GM18867 (cell line): ENCODE results near the gene PLCB1.

Source experiments
- ATAC-seq: cut with Tn5 transposase; IDR thresholded peaks from one replicate; pipeline ENCODE4 v1.9.1; 2021; ENCODE audit warnings: mild to moderate bottlenecking, moderate library complexity; ENCODE audit not compliant: unreplicated experiment

Gene PLCB1

GRCh38 chr20:8744228-8744844 lies 612.3 kb downstream of the PLCB1 start:
- no peak for ATAC-seq

GRCh38 chr20:8749101-8749500 lies 617.0 kb downstream of the PLCB1 start:
- no peak for ATAC-seq

DNA sequence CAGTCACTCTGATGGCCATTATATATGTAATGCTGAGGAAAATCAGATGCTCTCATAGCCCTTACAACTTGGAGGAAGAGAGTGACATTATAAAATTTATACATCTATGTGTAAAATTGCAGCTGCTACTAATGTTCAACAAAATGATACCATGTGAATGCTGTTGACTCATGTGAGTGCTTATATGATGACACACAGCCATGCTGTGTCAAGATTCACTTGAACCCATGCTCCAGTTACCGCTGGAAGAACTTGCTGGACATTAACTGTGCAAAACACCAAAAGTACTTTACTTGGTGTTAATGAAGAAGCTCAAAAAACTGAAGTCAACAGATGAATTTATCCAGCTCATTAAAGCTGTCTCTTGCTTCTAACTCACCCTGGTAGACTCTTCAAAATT lies 617.9 kb downstream of the PLCB1 start:
- ATAC-seq = no peak

DNA sequence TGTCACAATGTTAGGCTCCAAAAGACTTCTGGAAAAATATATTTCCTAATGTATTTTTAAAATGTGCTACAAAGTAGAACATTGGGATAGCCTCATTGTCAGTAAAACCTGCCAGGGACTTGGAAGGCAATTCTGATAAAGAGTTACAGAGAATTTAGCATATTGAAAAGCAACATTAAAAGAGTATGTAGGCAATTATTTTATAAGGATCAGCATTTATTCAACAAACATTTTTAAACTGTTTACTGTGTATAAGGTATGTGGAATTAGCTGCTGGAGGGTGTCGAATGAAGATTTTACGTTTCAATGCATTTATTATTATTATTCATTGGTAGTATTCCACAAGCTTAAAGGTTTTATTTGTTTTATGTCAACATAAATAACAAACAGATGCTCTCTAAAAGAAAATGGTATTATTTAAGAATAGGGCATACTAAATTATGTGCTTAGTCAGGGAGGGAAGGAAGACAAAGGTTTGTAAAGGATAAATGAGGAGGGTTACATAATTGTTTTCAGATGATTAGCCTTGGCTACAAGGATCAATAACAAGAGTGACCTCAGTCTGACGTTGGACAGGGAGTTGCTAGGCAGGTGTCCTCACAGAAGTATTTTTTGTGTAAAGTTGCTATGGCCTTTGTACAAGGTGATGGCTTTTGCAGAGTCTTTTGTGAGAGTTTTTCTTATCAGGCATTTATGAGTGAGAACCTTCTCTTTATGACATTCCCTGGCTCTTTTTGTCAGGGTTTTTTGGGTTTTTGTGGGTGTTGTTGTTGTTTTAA lies 623.5 kb downstream of the PLCB1 start:
- no peak for ATAC-seq

DNA sequence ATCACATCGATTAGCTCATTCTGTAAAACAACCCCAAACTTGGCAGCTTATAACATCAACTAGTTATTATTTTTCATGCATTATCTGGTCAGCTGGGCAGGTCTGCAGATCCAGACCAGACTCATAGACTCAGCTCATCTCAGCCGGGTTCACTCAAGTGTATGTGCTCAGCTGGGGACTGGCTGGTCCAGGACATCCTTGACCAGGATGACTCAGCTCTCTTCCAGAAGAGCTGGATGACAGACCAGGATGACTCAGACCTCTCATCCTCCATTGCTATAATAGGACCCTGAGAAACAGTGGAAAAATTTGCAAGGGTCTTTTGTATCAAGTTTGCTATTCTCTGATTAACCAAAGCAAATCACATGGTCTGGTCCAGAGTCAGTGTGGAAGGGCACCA lies 624.3 kb downstream of the PLCB1 start:
- ATAC-seq = no peak

GRCh38 chr20:8757146-8757545 lies 625.1 kb downstream of the PLCB1 start:
- ATAC-seq = peak; percentile 78

DNA sequence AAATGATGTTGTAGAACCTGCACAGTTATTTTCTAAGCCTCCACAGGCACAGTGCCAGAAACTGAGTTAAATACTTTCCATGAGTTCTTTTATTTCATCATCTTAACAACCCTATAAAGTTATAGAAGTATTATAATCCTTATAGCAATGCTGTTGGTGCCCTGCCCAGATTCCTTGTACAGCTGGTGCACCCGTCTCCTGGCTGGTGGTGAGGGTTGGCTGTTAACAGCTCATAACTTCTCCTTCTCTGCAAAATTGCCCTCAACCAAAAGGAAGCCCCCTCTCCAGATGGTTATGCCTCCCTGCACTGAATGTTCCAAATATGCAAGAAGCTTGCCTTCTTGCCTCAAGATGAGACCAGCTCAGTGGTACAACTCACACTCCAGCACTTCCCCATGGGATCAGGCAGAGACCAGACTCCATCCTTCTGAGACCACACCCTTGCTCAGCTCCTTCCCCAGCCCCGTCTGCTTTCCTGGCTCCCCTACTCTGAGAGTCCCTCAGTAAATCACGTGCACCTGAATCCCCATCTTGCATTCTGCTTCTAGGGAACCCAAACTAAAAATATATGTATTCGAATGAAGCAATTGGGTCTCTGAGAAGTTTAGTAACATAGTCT lies 632.4 kb downstream of the PLCB1 start:
- ATAC-seq = no peak

GRCh38 chr20:8766868-8767390 lies 634.9 kb downstream of the PLCB1 start:
- no peak for ATAC-seq

- ATAC-seq = no peak
These were observed 642.3 kb downstream of the PLCB1 start for GRCh38 chr20:8774412-8774811.

DNA sequence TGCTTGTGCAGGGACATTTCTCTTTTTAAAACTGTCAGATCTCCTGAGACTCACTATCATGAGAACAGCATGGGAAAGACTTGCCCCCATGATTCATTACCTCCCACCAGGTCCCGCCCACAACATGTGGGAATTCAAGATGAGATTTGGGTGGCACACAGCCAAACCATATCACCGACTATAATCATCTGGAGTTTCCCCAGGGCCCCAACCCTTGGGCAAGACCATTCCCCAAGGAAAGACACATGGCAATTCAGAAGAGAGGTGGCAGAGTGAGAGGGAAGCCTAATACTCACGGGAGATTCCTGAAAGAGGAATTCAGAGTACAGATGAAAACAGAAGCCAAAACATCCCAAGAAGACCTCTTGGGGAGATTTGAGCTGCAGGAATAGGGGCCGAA lies 645.8 kb downstream of the PLCB1 start:
- no peak for ATAC-seq

DNA sequence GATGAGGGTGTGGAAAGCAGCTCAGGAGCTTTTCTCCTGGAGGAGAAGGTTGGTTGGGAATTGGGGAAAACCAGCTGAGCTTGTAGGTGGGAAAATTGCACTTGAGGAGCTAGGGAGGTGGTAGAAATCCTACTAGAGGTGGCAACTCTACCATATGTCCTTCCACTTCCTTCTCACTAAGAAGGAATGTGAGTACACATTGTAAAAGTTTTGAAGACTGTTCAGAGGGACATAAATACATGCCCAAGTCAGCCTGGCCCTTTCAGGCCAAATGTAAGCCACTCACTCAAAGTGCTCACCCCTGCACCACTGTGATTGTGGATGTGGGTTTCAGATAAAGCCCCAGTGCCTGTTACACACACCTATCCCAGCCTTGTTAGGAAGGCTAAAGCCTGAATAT lies 646.3 kb downstream of the PLCB1 start:
- no peak for ATAC-seq

DNA sequence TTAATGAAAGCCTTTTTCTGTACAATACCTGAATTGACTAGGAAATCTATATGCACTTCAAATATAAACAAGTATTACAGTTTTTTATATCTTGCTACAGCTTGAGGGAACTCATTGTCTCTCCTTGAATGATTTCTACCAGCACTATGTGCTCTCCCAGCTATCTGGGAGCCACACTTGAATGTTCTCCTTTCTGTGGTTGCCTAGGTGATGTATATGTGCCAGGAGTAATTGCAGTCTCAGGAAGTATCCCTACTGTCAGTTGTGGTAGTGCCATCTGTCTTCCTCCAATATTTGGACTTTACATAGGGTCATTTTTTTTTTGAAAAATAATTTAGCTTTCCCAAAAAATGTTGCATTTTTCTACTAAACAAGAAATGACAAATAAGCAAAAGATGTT lies 648.8 kb downstream of the PLCB1 start:
- no peak for ATAC-seq

DNA sequence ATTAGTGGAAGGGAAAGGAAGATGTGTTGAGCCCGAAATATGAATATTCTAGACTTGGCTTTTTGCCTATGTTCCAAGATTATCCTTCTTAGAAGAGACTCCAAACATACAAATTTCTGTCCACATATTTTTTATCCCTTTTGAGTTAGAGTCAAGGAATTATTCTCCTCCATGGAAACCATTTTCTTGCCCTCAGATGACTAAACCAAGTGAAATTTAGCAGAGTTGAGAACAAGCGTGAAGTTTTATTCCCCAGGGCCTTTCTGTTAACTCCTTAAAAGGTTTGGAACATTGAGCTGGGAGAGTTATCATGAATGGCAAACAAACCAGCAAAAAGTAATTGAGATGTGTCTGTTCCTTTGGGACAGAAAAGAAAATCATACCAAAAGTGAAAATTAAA lies 650.7 kb downstream of the PLCB1 start:
- no peak for ATAC-seq

DNA sequence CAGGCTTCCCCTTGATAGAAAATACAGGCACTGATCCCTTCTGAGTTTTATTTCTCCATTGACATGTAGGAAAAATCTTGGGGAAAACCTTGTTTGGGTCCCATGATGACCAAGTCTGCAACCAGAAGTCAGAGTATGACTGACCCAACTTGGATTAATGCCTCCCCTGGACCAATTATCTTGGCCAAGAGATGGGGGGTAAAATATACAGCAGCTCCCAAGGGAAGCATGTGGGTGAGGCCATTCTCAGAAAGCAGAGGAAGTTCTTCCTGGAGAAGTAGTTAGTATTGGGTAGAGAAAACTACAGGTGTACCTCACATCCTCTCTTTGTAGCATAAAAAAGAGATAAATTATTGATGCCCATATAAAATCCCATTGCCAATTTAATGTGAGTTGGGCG lies 651.7 kb downstream of the PLCB1 start:
- no peak for ATAC-seq

DNA sequence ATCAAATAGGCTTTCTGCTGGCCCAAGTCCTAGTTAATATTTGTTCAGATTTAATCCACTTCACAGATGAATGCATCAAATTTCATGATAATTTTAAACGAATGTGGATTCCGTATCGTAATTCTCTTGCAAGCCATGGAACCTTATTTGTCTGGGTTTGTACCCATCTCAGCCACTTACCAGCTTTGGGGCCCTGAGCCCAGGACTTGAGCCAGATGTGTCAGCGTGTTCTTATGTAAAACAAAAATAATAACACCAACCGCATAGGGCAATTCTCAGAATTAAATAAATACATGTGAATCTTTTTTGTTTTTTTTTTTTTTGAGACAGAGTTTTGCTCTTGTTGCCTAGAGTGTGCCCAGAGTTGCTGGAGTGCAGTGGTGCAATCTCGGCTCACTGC lies 654.3 kb downstream of the PLCB1 start:
- ATAC-seq = no peak

GRCh38 chr20:8787090-8787489 lies 655.0 kb downstream of the PLCB1 start:
- no peak for ATAC-seq

DNA sequence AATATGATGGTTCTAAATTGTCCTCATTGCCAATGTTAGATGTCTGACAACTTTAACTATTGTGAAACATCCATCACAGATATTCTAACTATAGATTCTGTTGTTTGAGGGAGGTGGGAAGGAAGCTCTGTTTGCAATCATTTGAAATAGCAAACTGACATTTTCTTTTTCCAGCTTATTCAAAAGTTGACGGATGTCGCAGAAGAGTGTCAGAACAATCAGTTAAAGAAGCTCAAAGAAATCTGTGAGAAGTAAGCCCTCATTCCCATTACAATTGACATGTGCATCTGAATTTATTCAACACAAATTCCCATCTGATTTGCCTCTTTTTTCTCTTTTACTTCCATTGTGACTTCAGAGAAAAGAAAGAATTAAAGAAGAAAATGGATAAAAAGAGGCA lies 656.2 kb downstream of the PLCB1 start:
- no peak for ATAC-seq

- no peak for ATAC-seq
These were observed 656.8 kb downstream of the PLCB1 start for GRCh38 chr20:8788831-8789230.

DNA sequence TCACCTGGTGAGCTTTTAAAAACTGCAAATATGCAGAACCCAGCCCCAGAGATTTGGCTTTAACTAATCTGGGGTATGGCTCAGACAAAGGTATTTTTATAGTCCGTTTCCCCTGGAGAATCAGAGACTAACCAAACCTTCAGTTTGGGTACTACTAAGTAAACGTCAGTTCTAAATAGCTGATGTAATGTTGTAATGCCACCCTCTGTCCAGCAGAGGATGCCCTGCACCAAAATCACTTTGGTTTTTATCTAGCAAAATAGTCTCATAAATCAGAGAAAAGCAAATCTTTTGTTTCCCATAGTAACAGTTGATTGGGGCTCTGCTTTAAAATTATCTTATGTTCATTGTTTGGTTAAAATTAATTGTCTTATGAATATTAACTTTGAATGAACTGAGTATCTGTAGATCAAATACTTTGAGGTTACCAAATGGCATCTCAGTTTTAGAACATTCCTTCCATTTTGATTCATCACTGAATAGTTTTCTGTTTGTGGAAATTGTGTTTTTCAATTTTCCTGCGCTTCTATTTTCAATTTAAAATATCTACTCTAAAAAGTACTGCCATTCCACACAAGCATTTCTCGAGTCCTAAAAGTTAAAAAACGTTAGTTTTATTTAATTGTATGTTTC lies 658.5 kb downstream of the PLCB1 start:
- ATAC-seq = peak; percentile 86

GRCh38 chr20:8795404-8795803 lies 663.3 kb downstream of the PLCB1 start:
- ATAC-seq = no peak

DNA sequence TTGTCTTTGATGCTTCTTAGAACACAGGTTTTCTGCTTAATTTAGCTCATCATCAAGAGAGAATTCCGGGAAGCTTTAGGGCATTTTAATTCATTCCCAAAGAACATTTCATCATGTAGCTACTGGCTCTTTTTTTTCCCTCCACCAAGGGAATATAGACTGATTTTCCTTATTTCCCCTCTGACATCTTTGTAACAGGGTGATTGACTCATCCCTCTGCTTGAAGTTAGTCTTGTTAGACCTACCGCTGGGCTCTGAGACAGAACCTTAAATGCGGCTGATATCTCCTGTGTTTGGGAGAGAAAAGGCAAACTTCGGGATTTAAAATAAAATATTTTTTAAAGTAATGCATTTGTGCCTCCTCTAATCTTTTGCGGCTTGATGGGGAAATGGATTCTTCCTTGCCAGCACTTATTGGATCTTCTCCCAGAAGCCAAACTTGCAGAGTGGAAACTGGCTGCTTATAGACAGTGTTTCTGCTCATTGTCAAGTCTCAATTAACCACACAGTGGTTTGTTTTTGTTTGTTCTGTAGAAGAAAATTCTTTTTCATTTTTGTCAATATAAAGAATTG lies 664.1 kb downstream of the PLCB1 start:
- ATAC-seq = no peak
